GF-D8 (cell line): Measurements from ENCODE around the gene TUBB8.
"Not testable (repeated sequence)": the region's sequence is repeated elsewhere in the genome, so short reads cannot be mapped to it uniquely, and the experiment has no call there.

Experiments
- DNase-seq: peaks from one replicate; lab custom pipeline; 2025; lab: John Stamatoyannopoulos, UW

Gene TUBB8

DNA sequence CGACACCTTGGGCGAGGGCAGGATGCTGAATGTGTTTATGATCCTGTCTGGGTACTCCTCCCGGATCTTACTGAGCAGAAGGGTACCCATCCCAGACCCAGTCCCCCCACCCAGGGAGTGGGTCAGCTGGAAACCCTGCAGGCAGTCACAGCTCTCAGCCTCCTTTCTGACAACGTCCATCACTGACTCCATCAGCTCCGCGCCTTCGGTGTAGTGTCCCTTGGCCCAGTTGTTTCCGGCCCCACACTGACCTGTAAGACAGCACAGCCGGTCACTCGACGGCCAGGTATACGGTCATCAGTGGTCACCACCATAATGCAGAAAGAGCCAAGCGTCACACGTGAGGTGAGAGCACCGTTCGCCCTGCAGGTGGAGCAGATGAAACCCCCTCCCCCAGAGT, 1.2 kb downstream of the TUBB8 start:
- not testable (repeated sequence) for DNase-seq

- not testable (repeated sequence) for DNase-seq
Observed at GRCh38 chr10:13315-13635, 35.8 kb downstream of the TUBB8 start.

DNA sequence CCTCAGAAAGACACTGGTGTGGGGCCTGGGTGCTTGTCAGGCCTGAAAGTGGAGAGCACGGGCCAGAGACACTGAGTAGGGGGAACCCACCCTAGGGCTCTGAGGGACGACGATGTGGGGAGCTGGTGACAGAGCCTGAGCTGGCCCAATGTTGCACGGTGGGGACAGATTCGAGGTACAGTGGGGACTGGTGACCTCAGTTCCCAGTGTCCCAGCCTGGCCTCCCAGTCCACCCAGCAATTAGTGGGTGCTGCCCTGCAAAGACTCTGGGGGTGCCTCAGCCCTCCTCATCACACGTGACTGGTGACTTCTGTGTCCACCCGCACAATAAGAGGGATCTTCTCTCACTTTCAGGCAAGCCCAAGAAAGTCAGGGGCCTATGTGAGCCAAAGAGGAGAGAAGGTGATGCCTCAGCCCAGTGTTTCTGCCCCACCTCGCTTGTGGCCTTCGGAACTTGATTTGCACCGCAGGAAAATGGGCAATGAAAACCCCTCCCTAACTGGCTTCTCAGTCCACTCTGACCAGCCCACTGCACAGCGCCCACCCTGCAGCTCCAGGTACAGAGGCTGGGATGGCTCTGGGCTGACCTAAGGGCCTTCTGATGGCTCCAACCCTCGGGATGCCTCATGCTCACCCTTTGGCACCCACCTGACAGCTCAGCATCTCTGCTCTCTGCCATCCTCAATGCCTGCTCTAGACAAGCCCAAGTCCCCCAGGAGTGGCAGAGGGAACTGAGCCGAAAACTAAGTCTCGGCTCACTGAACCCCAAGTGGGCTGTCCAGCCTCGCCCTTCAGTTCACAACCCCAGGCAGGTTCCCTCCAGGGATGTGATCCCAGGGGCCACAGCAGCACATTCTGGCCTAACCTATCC, 36.4 kb downstream of the TUBB8 start:
- DNase-seq, result not testable (repeated sequence)

GRCh38 chr10:11260-11659, 37.8 kb downstream of the TUBB8 start:
- DNase-seq, result not testable (repeated sequence)

DNA sequence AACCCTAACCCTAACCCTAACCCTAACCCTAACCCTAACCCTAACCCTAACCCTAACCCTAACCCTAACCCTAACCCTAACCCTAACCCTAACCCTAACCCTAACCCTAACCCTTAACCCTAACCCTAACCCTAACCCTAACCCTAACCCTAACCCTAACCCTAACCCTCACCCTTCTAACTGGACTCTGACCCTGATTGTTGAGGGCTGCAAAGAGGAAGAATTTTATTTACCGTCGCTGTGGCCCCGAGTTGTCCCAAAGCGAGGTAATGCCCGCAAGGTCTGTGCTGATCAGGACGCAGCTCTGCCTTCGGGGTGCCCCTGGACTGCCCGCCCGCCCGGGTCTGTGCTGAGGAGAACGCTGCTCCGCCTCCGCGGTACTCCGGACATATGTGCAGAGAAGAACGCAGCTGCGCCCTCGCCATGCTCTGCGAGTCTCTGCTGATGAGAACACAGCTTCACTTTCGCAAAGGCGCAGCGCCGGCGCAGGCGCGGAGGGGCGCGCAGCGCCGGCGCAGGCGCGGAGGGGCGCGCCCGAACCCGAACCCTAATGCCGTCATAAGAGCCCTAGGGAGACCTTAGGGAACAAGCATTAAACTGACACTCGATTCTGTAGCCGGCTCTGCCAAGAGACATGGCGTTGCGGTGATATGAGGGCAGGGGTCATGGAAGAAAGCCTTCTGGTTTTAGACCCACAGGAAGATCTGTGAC, 38.7 kb downstream of the TUBB8 start:
- not testable (repeated sequence) for DNase-seq
